ENCODE data around the gene REL.
"Not testable (repeated sequence)": the region's sequence is repeated elsewhere in the genome, so short reads cannot be mapped to it uniquely, and the experiment has no call there.

REL gene

DNA sequence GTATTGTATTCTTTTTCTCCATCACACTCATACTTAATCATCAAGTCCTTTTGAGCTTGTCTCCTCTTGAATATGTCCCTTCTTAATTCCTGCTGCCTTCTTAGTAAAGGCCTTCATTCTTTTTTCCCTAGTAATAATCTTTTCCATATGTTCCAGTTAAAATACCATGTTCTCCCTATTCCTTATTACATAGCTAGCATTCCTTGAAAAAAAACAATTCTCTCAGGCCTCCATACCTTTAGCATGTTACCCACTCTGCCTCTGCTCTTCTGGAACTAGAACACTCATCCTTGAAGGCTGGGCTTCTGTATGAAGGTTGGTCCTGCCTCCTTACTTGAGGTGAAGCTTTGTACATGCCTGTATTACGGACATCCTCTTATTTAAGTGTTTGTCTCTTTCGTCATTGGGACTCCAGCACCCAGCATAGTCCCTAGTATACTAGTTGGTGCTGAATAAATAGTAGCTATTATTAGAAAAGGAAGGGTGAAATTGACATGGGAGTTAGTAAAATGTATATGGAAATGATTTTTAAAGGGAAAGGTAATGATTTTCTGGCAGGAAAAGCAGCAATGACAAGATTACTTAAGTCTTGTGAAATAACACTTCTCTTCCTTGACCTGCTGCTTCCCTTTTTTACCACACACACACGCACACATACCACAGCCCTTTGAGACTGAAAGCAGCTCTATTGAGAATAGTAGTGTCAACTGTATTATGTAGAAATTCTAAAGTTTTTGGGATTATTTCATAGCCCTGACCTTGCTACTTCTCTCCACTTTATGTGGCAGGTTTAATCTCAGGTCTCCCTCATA lies 45.6 kb downstream of the REL start:
- DNase-seq, result no peak

DNA sequence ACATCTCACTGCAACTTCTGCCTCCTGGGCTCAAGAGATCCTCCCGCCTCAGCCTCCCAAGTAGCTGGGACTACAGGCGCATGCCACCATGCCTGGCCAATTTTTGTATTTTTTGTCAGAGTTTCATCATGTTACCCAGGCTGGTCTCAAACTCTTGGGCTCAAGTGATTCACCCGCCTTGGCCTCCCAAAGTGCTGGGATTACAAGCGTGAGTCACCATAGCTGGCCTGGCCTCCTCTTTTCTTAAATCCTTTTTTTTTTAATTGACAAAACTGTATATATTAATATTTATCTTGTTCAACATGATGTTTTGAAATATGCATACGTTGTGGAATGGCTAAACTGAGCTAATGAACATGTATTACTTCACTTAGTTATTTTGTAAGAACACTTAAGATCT lies 50.7 kb downstream of the REL start:
- DNase-seq, result not testable (repeated sequence)

GRCh38 chr2:60932954-60933353 lies 51.6 kb downstream of the REL start:
- DNase-seq, result no peak

DNA sequence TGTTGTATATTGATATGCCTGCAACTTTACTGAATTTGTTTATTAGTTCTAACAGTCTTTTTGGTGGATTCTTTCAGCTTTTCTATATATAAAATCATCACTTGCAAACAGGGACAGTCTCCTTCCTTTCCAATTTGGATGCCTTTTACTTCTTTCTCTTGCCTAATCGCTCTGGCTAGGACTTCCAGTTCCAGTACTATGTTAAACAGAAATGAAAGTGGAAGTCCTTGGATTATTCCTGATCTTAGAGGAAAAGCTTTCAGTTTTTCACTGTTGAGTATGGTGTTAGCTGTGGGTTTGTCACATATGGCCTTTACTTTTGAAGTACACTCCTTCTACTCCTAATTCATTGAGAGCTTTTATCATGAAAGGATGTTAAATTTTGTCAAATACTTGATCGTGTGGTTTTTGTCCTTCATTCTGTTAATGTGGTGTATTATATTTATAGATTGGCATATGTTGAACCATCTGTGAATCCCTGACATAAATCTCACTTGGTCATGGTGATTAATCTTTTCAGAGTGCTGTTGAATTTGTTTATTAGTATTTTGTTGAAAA lies 52.9 kb downstream of the REL start:
- DNase-seq, result no peak

GRCh38 chr2:60936757-60937156 lies 55.4 kb downstream of the REL start:
- no peak for DNase-seq

GRCh38 chr2:60938301-60938700 lies 56.9 kb downstream of the REL start:
- DNase-seq, result no peak

- no peak for DNase-seq
Observed at GRCh38 chr2:60939622-60940021, 58.2 kb downstream of the REL start.

DNA sequence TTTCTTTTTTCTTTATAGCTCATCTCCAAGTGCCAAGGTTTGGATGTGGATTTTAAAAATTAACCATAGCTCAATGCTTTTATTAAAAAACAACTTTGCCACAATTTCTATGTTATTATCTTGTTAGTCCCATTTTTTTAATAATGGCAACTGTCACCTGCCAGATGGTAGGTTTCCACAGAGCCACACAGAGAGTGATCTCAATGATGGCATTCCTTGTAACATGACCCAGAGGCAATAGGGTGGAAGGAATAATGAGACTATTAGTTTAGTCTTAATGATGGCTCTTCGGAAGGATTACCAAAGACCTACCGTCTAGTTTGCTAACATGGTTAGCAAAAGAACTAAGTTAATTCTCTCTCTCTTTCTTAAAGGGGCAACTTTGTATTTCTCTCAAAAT lies 64.0 kb downstream of the REL start:
- no peak for DNase-seq

DNA sequence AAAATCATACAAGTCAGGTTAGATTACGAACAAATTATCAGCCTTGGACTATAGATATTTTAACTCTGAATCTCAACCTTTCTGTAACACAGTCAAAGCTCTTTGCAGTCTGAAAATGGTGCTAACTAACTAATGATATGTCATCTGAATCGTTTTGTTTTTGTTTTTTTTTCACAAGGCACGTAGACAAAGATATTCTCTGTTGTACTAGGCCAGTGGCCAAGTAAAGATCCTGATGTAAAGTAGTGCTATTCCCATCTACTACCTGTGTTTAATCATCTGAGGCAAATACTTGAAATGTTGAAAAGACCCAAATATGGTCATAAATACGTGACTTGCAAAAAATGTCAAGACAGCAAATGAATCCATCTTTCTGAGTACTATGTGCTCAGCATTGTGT lies 65.7 kb downstream of the REL start:
- no peak for DNase-seq

DNA sequence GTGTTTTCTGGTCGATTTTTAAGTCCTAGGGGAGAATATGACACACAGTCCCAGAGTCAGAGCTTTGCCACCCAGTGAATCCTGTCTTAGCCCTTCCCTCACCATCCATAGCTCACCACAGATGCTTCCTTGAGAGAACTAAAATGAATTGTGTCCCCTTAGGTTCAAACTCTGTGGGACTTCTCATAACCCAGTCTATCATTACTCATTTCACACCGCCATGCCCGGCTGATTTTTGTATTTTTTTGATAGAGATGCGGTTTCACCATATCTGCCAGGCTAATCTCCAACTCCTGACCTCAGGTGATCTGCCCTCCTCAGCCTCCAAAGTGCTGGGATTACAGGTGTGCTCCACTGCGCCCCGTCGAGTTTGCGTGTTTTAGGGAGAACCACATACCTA lies 66.8 kb downstream of the REL start:
- DNase-seq, result no peak

GRCh38 chr2:60948926-60949579 lies 67.7 kb downstream of the REL start:
- DNase-seq, result no peak

DNA sequence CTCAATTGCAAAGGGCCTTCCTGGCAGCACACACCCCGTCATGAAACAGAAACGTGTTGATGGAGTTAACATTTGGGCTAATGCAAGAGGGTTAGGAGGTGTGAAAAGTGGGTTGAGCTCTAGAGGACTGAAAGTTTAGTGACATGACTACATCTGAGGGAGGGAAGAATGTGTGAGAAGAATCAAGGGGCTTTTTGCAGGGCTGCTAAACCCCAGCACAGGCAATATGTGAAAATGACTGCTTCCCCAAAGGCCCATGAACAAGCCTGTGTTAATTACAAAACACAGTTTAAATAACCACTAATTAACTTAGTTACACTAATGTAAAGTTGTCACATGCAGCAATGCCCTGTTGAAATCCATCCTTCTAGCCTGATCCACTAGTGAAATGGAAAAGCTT lies 72.8 kb downstream of the REL start:
- no peak for DNase-seq

DNA sequence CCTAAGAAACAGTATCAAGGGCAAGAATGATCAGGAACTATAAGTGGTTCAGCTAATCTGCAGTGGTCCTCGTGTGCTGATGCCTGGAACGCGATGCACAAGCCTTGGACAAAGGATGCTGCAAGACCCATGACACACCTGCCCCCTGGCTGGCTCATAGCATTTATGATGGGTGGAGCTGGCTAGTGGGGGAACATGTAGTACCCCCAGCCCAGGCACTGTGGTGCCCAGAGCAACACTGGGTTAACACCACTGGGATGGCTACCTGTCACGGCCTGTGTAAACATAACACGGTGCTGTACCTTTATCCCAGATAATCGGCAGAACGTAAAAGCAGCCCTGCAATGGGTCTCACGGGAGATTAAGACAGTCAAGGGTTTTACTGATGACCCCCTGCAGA lies 75.8 kb downstream of the REL start:
- DNase-seq, result no peak

- no peak for DNase-seq
Observed at GRCh38 chr2:60957643-60958042, 76.3 kb downstream of the REL start.

GRCh38 chr2:60958361-60958760 lies 77.0 kb downstream of the REL start:
- no peak for DNase-seq

DNA sequence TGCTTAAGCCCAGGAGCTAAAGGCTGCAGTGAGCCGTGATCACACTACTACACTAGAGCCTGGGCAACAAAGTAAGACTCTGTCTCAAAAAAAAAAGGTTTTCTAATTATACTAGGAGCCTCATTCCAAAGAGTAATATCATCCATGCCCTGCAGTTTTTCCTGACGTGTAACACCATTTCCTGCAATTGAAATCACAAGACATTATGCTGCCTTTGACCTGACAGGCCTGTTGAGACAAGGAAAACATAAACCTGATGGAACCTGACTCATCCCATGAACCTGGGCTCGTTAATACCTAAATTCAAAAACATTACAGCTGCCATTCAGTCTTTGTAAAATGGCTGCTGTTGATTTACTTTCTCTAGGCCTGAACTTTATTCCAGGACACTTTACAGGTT lies 77.4 kb downstream of the REL start:
- DNase-seq, result no peak

- no peak for DNase-seq
Observed at GRCh38 chr2:60959501-60959900, 78.1 kb downstream of the REL start.

GRCh38 chr2:60960706-60961105 lies 79.3 kb downstream of the REL start:
- DNase-seq, result no peak

- no peak for DNase-seq
Observed at GRCh38 chr2:60961457-60961856, 80.1 kb downstream of the REL start.

DNA sequence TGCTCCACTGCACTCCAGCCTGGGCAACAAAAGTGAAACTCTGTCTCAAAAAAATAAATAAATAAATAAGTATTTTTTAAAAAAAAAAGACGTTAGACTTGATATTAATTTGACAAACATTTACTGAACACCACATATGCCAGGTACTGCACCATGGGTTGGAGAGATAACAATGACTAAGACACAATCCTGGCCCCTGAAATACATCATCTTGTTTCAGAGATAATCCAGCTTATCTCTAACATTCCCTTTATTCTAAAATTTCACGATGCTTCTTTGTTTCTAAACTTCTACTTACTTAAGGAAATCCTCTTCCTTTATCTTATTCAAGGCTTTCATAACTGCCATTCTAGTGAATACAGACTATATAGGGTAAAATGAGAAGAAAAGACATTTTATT lies 81.2 kb downstream of the REL start:
- no peak for DNase-seq

- no peak for DNase-seq
Observed at GRCh38 chr2:60963190-60963589, 81.8 kb downstream of the REL start.

GRCh38 chr2:60964651-60965498 lies 83.5 kb downstream of the REL start:
- DNase-seq, result no peak

DNA sequence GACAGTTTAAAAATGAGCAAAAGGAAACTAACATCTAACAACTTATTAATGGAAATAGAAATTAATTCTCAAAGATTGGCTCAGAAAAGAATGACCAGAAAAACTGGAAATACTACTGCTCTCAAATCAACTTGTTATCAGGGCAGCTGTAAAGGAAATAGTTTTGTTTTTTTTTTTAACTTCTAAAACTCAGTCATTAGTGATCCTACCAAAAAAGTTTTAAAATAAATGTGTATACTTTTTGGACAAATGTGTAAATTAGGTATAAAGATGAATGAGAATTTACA lies 84.1 kb downstream of the REL start:
- no peak for DNase-seq

Data from stimulated activated naive CD4-positive, alpha-beta T cell treated with Interleukin-2 at 50 U/mL for 16 hours (primary cell).